HG03378 (cell line): Measurements from ENCODE around the gene PARD6A.

ENCODE experiments used
- ATAC-seq: cut with Tn5 transposase; IDR thresholded peaks from one replicate; pipeline ENCODE4 v1.9.1; 2021; ENCODE audit warnings: mild to moderate bottlenecking, moderate library complexity; ENCODE audit not compliant: unreplicated experiment

PARD6A gene

GRCh38 chr16:67660564-67661028 is at the start of gene PARD6A:
Gene PARD6A (plus strand): TSS chr16:67660960. CDS start chr16:67661039, 79 bp downstream.
- peak; percentile 61 for ATAC-seq

- ATAC-seq, result no peak
Measured at GRCh38 chr16:67613808-67614207, 47.0 kb upstream of the PARD6A start.

DNA sequence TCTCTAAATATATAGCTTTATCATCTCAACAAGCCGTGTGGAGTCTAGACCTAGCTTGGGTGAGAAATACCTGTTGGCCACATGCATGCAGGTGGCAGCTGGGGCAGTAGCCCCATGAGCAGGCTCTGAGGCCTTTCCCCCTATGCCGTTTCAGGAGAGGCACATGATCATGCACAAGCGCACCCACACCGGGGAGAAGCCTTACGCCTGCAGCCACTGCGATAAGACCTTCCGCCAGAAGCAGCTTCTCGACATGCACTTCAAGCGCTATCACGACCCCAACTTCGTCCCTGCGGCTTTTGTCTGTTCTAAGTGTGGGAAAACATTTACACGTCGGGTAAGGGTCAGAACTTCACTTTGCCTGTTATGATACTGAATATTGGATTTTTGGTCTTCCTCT is 32.5 kb upstream of the PARD6A start:
- no peak for ATAC-seq

DNA sequence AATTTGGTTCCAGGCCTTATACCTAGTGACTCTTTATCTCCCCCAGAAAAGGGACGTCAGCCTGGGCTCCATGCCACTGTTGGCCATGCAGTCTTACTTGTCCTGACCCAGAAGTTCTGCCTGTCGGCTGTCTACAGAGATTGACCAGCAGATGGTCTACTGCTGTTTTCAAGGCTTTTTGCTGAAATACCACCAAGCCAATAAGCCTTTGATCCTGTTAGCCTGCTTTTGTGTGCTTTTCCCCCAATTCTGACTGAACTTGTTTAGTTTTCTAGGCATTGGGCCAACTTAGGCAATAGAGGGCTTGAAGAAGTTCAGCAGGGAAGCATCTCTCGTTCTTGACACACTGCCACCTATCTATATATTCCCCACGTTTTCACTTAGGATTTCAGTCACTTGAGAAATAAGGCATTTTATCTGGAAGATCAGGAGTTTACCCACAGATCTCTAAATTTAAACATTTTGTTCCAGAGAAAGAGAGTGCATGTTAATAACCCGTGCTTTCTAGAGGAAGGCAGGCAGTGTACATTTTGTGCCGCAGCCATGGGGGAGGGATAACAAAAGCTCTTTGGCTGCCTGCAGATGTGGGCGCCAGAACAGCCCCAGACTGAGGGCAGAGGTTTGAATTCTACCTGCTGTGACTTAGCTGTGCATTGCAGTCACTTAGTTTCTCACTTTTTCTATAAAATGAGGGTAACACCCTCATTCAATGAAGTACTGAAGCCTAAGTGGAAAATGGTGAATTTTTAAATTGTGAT is 28.2 kb upstream of the PARD6A start:
- ATAC-seq, result no peak

DNA sequence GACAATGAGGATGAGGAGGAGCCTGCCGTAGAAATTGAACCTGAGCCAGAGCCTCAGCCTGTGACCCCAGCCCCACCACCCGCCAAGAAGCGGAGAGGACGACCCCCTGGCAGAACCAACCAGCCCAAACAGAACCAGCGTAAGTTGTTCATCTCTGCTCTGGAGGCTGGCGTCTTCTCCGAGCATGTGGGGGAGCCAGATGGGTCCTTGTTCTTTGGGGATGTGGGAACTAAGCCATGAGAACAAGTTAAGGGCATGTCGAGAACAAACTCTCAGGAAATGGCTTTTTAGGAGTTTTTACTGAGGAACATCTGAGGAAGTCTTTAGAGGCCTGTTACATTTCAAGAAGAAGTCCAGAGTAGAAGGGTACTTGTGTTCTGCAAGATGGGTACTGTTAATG is 24.0 kb upstream of the PARD6A start:
- ATAC-seq, result no peak

DNA sequence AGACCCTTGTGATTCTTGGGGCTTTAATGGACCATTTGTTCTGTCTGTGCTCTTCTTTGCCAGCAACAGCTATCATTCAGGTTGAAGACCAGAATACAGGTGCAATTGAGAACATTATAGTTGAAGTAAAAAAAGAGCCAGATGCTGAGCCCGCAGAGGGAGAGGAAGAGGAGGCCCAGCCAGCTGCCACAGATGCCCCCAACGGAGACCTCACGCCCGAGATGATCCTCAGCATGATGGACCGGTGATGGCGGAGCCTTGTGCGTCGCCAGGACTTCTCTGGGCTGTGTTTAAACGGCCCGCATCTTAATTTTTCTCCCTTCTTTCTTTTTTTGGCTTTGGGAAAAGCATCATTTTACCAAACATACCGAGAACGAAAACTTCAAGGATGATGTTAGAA is 23.1 kb upstream of the PARD6A start:
- ATAC-seq, result no peak

- ATAC-seq, result no peak
Measured at GRCh38 chr16:67641779-67642708, 18.7 kb upstream of the PARD6A start.

DNA sequence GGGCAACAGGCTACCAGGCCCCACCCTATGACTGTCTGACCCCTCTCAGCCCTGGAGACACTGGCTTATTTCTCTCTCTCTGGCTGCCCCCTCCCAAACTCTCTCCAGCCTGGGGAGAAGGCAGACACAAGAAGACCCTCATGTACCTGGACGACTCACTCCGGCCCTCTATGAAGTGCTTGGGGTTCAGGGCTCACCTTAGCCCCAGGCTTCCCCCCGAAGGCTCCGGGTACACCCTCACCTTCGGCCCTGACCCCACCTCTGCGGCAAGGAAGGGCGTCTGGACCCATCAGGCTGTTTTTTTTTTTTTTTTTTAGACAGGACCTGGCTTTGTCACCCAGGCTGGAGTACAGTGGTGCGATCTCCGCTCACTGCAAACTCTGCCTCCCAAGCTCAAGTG is 16.7 kb upstream of the PARD6A start:
- ATAC-seq, result no peak

- ATAC-seq, result no peak
Measured at GRCh38 chr16:67645397-67646121, 15.2 kb upstream of the PARD6A start.

DNA sequence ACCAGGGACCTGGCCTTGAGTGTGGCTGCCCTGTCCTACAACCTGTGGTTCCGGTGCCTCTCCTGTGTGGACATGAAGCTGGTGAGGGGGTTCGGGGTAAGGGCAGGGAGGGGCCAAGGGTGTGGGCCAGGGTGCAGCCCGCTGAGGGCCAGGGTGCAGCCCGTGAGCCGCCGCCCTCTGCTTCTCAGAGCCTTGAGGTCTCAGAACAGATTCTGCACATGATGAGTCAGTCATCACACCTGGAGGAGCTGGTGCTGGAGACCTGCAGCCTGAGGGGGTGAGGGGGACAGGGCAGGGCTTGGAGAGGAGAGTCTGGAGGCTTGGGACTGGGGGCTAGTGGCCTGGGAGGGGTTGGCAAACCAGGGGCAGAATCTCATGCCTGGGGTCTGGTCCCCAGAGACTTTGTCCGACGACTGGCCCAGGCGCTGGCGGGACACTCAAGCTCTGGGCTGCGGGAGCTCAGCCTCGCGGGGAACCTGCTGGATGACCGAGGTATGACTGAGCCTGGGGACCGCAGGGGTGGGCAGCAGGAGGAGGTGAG is 13.6 kb upstream of the PARD6A start:
- no peak for ATAC-seq

DNA sequence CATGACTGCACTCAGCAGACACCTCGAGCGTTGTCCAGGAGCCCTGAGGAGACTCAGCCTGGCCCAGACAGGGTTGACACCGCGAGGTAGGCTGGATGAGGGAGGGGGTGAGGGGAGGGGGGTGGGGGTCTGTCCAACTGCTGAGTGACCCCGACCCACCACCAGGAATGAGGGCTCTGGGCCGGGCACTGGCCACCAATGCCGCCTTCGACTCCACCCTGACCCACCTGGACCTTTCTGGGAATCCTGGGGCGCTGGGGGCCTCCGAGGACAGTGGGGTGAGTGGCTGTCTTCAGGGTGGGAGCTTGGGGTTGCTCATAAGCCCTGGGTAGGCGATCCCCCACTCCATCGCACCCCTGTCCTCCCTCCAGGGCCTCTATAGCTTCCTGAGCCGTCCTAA is 13.1 kb upstream of the PARD6A start:
- ATAC-seq, result no peak

GRCh38 chr16:67648088-67648763 is 12.5 kb upstream of the PARD6A start:
- no peak for ATAC-seq

DNA sequence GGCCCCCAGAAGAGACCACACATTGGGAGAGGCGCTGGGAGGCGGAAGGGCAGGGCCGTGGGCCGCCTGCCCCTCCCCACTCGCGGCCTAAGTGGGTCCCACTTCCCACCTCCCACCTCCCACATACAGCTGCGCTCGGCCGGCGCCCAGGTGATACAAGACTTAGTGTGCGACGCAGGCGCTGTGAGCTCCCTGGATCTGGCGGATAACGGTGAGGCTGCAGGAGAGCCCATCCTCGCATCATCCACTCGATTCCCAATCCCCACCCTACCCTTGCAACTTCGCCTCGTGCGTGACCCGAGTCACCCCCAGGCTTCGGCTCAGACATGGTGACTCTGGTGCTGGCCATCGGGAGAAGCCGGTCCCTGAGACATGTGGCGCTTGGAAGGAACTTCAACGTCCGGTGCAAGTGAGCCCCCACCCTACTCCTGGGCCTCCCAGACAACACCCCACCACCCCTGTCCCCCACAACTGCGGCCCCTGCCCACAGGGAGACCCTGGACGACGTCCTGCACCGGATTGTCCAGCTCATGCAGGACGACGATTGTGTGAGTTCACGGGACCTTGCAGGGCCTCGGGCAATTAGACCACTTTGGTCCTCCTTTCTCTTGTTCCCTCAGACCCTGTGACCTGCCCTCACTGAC is 11.9 kb upstream of the PARD6A start:
- no peak for ATAC-seq

GRCh38 chr16:67649494-67649931 is 11.2 kb upstream of the PARD6A start:
- ATAC-seq, result no peak

DNA sequence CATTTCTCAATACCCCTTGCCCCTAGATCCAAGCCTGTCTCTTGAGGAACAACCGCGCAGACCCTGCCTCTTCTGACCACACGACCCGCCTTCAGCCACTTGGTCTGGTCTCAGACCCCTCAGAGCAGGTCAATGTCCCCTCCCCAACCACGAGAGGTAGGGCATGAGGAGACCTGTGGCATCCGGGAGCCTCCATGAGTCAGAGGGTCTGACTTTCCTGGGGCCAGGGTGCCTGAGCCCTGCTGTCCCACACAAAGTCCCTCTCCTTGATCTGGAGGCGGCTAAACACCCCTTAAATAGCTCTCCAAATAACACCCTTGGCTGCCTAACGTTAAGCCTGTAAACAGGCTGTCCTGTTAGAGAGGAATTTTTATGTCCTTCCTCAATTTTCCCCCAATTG is 10.7 kb upstream of the PARD6A start:
- ATAC-seq, result no peak

DNA sequence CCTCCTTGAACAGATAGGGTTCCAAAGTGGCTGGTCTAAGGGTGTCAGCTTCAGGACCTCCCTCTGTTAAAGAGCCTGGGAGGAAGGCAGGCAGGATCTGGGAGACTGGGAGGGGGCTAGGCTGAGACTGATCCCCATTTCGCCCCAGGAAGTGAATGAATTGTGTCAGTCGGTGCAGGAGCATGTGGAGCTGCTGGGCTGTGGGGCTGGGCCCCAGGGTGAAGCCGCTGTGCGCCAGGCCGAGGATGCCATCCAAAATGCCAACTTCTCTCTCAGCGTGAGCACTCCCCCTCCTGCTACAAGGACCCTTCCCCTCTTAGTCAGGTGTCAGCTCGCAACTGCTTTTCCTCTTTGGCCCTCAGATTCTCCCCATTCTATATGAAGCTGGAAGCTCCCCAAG is 9.7 kb upstream of the PARD6A start:
- no peak for ATAC-seq

DNA sequence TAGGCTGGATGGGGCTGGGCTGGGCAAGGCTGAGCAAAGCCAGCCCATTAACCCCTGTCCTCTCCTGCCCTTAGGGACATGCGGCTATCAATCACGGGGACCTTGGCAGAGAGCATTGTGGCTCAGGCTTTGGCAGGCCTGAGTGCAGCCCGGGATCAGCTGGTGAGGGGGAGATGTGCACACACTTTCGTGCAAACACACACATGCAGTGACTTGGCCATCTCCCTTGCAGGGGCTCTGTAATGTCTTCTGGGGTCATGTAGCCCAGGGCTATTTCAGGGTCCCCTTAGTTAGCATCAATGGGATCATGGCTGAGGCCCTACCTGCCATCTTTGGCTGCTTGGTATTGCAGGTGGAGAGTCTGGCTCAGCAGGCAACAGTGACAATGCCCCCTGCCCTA is 8.9 kb upstream of the PARD6A start:
- no peak for ATAC-seq

- no peak for ATAC-seq
Measured at GRCh38 chr16:67652578-67653127, 8.1 kb upstream of the PARD6A start.

GRCh38 chr16:67653128-67653788 is 7.5 kb upstream of the PARD6A start:
- ATAC-seq, result no peak
